GM15510 (cell line): Measurements from ENCODE around the gene FIBCD1.

ENCODE experiments used
- POLR2A ChIP-seq: IDR thresholded peaks from 3 replicates; pipeline ENCODE4 v1.6.1; 2011; ENCODE audit warnings: borderline replicate concordance; ENCODE audit not compliant: insufficient read length; ENCODE audit errors: extremely low read depth

Gene FIBCD1

DNA sequence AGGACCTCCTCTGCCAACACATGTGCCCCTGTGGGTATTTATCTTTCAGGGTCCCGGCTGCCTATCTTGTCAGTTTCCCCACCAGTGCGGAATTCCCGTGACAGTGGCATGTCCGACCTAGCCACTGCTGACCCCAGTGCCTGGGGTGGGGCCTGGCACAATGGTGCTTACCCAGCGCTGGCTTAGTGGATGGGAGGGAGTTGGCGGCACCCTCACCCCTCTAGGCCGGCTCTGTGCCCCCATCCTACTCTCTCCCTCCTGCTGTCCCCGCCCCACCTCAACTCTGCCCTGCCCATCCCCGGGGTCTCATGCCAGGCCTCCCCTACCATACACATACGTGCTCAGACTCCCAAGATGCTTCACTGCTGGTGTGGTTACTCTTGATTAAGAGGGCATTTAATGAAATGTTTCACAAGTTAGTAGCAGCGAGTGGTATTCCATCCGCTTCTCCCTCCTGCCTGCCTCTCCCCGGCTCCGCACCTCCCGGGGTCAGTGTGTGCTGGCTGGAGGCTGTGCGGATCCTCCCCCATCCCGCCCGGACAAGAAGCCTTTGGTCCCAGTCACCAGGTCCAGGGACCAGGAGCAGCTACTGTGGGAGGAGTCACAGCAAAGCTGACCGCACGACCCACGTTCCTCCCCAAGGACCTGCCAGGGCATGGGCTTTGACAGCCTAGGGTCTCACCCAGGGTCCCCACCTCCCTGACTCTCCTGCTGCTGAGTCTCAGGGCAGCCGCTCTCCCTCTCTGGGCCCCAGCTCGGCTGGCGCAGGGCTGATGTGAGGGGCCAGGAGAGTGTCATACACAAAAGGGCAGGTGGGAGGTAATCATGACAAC lies 32.9 kb downstream of the FIBCD1 start:
- TF ChIP-seq POLR2A, result no peak

DNA sequence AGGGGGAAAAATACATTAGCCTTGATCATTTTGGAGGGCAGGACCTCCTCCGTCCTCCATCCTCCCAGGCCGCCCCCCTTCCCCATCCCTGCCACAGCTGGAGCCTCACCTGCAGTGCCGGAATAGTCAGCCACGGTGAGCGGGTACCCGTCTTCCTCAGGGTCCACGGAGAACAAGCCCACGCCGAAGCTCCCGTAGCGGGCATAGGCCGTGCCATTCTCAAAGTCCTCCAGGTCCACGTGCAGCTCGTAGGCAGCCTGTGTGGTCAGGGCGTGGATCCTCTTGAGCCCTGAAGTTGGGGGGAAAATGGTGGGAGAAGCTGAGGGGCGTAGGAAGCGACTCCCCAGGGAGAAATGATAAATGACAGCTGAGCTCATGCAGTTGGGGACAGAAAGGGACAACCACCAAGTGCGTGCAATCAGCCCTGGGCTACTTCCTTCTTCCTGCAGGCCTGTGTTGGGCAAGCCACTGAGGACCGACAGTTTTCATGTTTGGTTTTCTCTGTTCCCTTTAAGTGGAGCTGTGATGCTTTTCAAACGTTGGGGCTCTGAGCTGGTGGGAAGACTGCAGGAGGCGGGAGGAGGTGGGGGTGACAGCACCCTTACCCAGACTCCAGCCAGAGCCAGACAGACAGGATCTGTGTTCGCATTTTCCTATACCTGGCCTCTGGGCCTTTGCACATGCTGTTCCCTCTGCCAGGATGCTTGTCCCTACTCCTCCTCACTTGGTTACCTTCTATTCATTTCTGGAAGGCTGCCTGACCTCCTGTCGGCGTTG lies 33.7 kb downstream of the FIBCD1 start:
- TF ChIP-seq POLR2A, result no peak

DNA sequence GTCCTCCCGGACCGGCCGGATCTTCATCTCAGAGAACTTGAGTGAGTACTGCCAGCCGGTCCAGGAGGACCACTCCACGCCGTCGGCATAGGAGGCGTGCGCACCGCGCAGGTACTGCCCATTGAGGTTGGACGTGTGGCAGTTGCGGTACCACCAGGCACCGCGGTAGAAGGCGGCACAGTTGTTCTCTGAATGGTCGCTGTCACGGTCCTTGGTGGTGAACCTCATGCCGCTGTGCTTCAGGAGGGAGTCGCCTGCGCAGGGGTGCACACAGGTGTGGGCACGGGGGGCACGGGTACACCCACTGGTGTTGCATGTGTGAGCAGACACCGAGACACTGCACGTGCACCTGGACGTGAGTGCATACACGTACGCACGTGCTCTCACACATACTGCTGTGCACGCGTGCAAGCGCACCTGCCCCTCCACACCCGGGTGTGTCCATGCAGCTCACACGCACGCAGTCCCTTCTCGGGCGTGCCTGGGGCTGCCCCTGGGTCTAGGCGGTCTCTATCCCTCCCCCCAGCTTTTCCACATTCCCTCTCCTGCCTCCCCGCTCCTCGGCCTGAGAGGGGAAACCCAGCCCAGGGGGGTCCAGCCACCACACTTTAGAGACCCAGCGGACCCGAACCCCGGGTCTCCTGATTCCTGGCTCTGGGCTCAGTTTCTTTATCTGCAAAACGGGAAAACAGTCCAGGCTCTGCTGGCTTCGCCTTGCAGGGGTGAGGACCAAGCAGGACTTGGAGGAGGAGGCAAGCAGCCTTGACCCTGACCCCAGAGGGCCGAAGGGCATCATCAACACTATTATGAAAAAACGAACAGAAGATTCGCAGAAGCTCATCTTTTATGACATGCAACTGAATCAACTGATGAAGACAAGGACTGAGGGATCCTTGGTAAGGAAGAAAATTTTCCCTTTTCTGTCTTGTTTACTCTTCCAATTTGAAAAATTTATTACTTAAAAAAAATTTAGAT lies 34.7 kb downstream of the FIBCD1 start:
- no peak for TF ChIP-seq POLR2A

DNA sequence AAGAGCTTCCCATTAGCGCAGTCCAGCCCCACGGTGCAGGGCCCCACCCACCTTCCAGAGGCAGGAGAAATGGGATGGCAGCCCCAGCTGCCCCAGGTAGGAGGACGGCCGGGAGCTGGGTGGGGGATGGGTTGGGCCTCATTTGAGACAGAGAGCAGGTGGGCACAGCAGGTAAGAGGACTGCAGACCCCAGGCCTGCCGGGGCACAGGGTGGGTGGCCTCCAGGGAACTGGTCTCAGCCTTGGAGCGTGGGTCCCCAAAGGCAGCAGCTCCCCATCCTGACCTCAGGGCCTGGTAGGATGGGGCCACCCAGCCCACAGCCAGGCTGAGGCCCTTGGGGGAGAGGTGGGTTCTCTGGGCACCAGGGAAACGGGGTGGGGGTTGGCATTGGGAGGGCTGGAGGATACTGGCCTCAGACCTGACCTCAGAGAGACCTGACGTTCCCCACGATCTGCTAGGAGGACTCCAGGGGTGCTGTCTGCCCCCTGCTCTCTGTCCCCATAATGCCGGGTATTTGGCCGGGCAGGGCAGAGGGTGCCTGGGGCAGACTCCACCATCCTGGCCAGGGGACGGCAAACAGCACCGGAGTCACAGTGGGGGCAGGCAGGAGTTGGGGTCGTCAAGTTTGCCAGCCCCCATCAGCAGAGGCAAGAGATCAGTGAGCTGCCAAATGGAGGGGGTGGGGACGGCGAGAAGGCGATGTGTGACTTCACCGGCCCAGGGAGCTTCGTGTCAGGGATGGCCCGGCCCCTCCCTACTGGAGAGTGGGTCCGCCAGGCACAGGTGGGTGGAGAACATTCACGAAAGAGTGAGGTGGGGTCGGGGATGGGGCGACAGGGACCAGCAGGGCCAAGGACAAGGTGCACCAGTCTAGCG lies 35.6 kb downstream of the FIBCD1 start:
- TF ChIP-seq POLR2A, result no peak

DNA sequence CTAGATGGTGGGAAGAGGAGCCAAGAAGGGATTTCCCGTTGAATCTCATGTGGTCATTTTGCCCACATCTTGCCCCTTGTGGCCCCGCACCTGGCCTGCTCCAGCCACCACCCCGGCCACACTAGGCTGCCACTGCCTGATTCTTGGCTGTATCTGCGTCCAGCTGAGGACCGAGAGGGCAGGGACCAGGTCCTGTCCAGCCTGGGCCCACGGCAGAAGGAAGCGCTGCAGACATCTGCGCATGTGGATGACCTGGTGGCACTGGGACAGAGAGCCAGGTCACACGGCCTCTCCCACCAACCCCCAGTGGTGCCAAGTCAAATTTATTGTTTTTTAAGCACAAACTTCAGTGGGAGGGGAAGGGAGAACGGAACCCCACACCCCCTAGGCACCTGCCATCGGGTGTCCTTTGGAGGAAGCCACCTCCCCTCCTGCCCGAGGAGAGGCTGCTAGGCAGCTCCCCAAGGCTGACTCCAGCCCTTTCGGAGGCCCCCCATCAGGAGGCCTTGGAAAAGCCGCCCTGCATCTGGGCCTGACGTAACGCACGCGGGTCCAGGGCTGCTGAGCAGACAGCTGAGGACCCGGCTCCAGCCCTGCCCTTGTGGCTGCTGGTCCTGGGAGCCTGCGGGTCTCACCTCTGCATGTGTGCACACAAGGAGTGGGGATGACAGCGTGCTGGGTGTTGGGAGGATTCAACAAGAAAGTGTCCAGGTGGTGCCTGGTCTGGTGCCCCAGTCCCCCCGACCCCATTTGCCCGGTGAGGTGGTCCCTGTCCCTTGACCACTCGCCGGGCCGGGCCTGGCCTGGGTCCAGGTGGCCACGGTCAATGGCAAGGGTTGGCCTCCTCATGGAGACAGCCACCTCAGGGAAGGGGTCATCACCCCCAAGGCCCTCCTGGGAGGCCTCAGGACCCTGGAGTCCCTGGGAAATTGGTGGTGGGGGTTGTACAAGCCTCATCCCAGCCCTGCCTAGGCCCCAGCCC lies 36.6 kb downstream of the FIBCD1 start:
- no peak for TF ChIP-seq POLR2A

DNA sequence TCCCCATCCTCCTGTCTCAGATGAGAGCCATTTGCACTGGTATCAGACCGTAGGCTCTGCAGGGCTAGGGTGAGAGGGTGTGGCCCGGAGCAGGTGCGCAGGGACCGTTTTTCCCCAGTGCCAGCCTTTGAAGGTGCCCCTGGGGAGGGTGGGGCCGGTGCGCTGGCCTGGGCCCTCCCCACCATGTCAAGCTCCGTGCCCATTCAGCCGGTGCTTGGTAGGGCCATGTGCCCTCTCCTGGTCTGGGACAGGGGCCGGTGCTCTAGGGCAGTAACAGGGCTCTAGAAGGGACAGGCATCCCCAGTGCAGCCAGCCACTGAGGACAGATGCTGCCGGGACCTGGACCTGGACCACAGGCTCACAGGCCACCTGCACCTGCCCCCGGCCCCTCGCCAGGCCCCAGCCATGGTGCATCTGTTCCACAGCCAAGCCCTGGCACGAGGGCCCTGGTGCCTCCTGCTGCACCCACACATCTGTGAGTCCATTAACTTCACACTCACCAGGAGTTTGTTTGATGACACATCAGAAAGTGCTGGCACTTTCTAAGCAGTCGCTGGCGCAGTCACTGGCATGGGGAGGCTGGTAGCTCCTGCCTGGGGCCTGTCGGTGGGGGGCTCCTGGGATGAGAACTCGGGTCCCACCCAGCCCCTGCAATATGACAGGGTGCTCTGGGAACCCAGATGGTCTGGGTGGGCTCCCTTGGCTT lies 37.4 kb downstream of the FIBCD1 start:
- no peak for TF ChIP-seq POLR2A

DNA sequence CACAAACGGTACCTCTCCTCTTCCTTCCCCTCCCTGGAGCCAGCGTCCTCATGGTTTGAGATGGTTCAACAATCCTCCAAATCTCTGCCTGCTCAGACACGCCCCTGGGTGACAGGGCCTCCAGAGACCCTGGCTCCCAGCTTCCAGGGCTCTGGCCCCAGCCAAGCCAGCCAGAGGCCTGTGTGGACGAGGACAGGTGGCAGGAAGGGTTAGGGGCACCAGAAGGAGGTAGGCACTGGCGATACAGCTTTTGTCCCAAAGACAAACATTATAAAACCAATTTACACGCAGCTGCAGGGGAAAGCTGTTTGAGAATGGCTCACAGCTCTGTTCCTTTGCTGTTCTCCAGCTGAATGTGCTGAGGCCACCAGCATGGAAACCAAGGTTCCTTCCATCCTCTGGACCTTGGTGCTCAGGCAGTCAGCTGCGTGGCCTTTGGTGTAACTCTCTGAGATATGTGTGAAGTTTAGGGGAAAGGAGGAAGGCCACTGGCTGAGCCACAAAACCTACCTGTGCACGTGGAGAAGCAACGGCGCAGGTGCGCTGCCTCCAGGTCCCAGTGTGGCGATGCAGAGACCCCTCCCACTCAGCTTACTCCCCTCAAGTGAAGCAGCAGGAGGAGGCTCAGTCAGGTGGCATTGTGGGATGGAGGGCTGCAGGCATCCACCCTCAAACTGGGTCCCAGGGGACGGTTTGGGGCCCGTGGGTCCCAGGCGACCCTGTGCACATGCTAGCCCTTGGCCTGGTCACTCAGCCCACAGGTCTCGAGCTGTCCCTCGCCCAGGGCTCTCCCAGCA lies 38.1 kb downstream of the FIBCD1 start:
- TF ChIP-seq POLR2A, result no peak

DNA sequence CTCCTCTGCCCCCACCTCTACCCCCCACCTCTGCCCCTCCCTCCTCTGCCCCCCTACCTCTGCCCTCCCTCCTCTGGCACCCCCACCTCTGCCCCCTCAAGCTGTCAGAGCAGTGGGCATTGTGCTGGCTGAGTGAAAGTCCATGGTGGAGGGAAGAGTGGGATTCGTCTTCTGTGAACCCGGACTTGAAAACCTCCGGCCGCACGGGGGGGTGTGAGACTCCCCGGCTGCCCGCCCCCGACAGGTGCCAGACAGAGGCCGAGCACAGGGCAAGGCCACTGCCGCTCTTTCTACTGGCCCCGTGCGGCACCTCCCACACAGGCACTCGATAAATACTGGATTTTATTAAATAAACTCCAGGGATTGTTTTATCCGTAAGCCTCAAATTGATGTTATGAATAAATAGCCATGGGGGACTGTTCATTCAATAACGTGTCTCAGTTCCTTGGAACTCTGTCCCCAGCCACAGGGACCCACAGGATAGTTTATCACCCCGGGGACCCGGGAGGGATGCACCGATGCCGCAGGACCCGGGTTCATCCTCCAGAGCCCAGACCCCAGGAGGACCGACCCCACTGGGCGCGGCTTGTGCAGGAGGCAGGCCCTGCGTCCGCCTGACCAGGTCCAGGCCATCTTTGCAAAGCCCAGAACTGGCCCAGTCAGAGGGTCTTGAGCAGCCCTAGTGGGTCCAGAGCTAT lies 39.8 kb downstream of the FIBCD1 start:
- TF ChIP-seq POLR2A, result no peak

DNA sequence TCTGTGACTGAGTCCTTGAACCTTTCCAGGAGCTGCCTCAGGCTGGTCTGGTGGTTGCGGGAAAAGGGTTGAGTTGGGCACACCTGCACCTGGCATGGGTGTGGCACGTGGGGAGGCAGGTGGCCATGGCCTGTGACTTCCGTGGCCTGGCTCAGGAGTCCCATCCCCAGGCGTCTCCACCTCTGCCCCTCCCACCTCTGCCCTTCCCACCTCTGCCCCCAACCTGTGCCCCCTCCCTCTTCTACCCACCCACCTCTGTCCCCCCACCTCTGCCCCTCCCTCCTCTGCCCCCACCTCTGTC lies 40.5 kb downstream of the FIBCD1 start:
- no peak for TF ChIP-seq POLR2A

DNA sequence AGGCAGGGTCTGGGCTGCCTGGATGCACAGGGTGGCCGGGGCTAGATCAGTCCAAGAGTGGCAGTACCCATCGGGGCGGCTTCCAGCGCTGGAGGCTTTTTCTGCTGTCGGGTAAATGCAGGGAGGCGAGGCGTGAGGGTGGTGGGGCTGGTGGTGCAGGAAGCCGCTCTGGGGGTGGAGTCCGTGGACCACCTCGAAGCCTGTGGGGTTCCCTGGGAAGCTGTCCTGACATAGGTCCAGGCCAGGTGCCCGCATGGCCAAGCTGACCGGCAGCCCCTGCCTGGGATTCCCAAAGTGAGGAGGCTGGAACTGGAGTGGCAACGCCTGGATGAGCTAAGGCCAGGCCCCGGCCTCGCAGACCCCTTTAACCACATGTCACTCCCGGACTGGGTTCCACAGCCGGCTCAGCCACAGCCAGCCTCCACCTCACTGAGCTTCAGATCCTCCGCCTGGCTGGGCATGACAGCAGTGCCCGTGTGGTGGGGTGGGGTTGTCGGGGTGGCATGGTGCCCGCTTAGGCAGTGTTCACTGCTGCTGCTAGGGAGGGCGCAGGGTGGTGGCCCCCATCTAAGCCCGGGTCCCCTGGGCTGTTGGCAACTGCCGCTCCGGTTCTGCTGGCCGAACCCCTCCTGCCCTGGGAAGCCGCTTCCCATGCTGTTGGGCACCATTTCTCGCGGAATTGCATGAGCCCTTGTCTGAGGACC lies 41.0 kb downstream of the FIBCD1 start:
- TF ChIP-seq POLR2A, result no peak
